Esophagus (tissue), 2 donors: ENCODE data around the gene SLC22A7. TPM values are rescaled to one million over a fixed set of nuclear protein-coding genes. Genes with fewer than 3 reads are reported as not detected.

ENCODE experiments used
- H3K27ac ChIP-seq, 2 donors: one replicate each; pipeline ENCODE4 v1.5.1; 2013; ENCODE audit warnings: low read depth in 2 of 2, mild to moderate bottlenecking in 2 of 2, inconsistent platforms in 1 of 2, low read length in 1 of 2, moderate library complexity in 1 of 2
- H3K27me3 ChIP-seq, 2 donors: one replicate each; pipeline ENCODE4 v1.6.1; 2013; ENCODE audit warnings: low read length in 2 of 2, control low read depth in 1 of 2, mild to moderate bottlenecking in 1 of 2; ENCODE audit not compliant: insufficient read depth in 2 of 2, control insufficient read depth in 1 of 2
- H3K36me3 ChIP-seq, 2 donors: one replicate each; pipeline ENCODE4 v1.6.1; 2013; ENCODE audit warnings: low read length in 1 of 2; ENCODE audit not compliant: control insufficient read depth in 2 of 2, insufficient read depth in 2 of 2
- H3K4me1 ChIP-seq, 2 donors: one replicate each; pipeline ENCODE4 v1.6.1; 2013; ENCODE audit warnings: low read length in 1 of 2; ENCODE audit not compliant: control insufficient read depth in 2 of 2, insufficient read depth in 2 of 2
- H3K4me3 ChIP-seq, 2 donors: one replicate each; pipeline ENCODE4 v1.5.1; 2013; ENCODE audit warnings: low read length in 2 of 2, mild to moderate bottlenecking in 2 of 2, low read depth in 1 of 2, moderate library complexity in 1 of 2
- H3K9me3 ChIP-seq, 2 donors: one replicate each; pipeline ENCODE4 v1.6.1; 2013; ENCODE audit warnings: mild to moderate bottlenecking in 2 of 2, low read depth in 1 of 2, low read length in 1 of 2, moderate library complexity in 1 of 2; ENCODE audit not compliant: control insufficient read depth in 2 of 2, insufficient read depth in 1 of 2
- WGBS, 2 donors: extraction: QIAGEN DNeasy Blood & Tissue Kit; methylation state at CpG; one replicate each; pipeline ENCODE4 v1.1.7; 2013; 5-methylcytosine and 5-hydroxymethylcytosine counted together
- polyA plus RNA-seq, 2 donors: library from polyadenylated mRNA; stranded (reverse); fragments of 200-250 nt; gene quantifications; one replicate each; pipeline ENCODE4 v1.2.3, GENCODE V29; 2013
- donor health status: healthy with polysubstance abuse.
- donor health status: Bipolar disorder and iron deficiency.

The SLC22A7 gene
- polyA plus RNA-seq, 2 donors: not detected

- Histone ChIP-seq H3K4me3 (no peak overlapping the region), H3K27ac (no peak overlapping the region), H3K36me3 (no peaks in the 10 kb centered on the region), H3K9me3 (no peaks in the 10 kb centered on the region), H3K27me3 (no peaks in the 10 kb centered on the region), H3K4me1 (peaks cover 0 to under 1% of the 10 kb centered on the region in 2 donors)
- 82 to 85% methylated on average over 12 of the region's 12 CpGs for WGBS, 2 donors
These were observed 40.5 kb upstream of the SLC22A7 start for GRCh38 chr6:43257367-43258145.

GRCh38 chr6:43258180-43258579, 39.9 kb upstream of the SLC22A7 start:
- Histone ChIP-seq H3K4me3 (no peak overlapping the region), H3K36me3 (peaks cover 0 to 1% of the 10 kb centered on the region in 2 donors), H3K9me3 (no peaks in the 10 kb centered on the region), H3K27me3 (no peaks in the 10 kb centered on the region), H3K27ac (no peak overlapping the region), H3K4me1 (peaks cover 0 to 2% of the 10 kb centered on the region in 2 donors)
- 73 to 74% methylated on average over 4 of the region's 4 CpGs for WGBS, 2 donors

- 90 to 92% methylated on average over 30 of the region's 30 CpGs for WGBS, 2 donors
- Histone ChIP-seq H3K27me3 (no peaks in the 10 kb centered on the region), H3K4me3 (no peak overlapping the region), H3K36me3 (peaks cover 0 to 1% of the 10 kb centered on the region in 2 donors), H3K4me1 (peaks cover 0 to 2% of the 10 kb centered on the region in 2 donors), H3K27ac (no peak overlapping the region), H3K9me3 (no peaks in the 10 kb centered on the region)
These were observed 39.0 kb upstream of the SLC22A7 start for GRCh38 chr6:43258807-43259686.

GRCh38 chr6:43260791-43261190, 37.3 kb upstream of the SLC22A7 start:
- H3K36me3 ChIP-seq: peaks cover 0 to 1% of the 10 kb centered on the region in 2 donors
- WGBS, 2 donors: 78 to 83% methylated on average over 4 of the region's 4 CpGs
- no peak overlapping the region for H3K27ac ChIP-seq
- H3K27me3 ChIP-seq: no peaks in the 10 kb centered on the region
- peaks cover 0 to 2% of the 10 kb centered on the region in 2 donors for H3K4me1 ChIP-seq
- H3K4me3 ChIP-seq: no peak overlapping the region
- H3K9me3 ChIP-seq: no peaks in the 10 kb centered on the region

GRCh38 chr6:43261198-43261597, 36.9 kb upstream of the SLC22A7 start:
- Histone ChIP-seq H3K4me1 (peaks cover 0 to 2% of the 10 kb centered on the region in 2 donors), H3K36me3 (peaks cover 0 to 1% of the 10 kb centered on the region in 2 donors), H3K27me3 (no peaks in the 10 kb centered on the region), H3K9me3 (no peaks in the 10 kb centered on the region), H3K4me3 (no peak overlapping the region), H3K27ac (no peak overlapping the region)
- WGBS, 2 donors: 82 to 83% methylated on average over 5 of the region's 5 CpGs

- peaks cover 0 to 1% of the 10 kb centered on the region in 2 donors for H3K36me3 ChIP-seq
- H3K27me3 ChIP-seq: no peaks in the 10 kb centered on the region
- H3K4me1 ChIP-seq: peaks cover 0 to 2% of the 10 kb centered on the region in 2 donors
- 75 to 79% methylated on average over 14 of the region's 14 CpGs for WGBS, 2 donors
- no peak overlapping the region for H3K4me3 ChIP-seq
- no peaks in the 10 kb centered on the region for H3K9me3 ChIP-seq
- H3K27ac ChIP-seq: no peak overlapping the region
These were observed 35.9 kb upstream of the SLC22A7 start for GRCh38 chr6:43262000-43262779.

GRCh38 chr6:43262780-43263313, 35.2 kb upstream of the SLC22A7 start:
- Histone ChIP-seq H3K4me1 (peaks cover 0 to 2% of the 10 kb centered on the region in 2 donors), H3K27me3 (no peaks in the 10 kb centered on the region), H3K36me3 (peaks cover 0 to 1% of the 10 kb centered on the region in 2 donors), H3K27ac (no peak overlapping the region), H3K9me3 (no peaks in the 10 kb centered on the region), H3K4me3 (no peak overlapping the region)
- WGBS, 2 donors: 87 to 90% methylated on average over 36 to 39 of the region's 39 CpGs

- Histone ChIP-seq H3K4me1 (peaks cover 0 to 2% of the 10 kb centered on the region in 2 donors), H3K9me3 (no peaks in the 10 kb centered on the region), H3K36me3 (peaks cover 0 to 1% of the 10 kb centered on the region in 2 donors), H3K4me3 (no peak overlapping the region), H3K27ac (no peak overlapping the region), H3K27me3 (no peaks in the 10 kb centered on the region)
- WGBS, 2 donors: 49 to 53% methylated on average over 12 of the region's 12 CpGs
These were observed 34.5 kb upstream of the SLC22A7 start for GRCh38 chr6:43263314-43264178.
